PC-9 (cell line): Measurements from ENCODE around the gene SVOP.

Source experiments
- CTCF ChIP-seq: fragments of 200-600 bp; sonication (generic); conservative IDR thresholded peaks from 2 replicates; pipeline ENCODE4 v1.6.1; 2017; ENCODE audit warnings: mixed run types, antibody characterized with exemption, mild to moderate bottlenecking, moderate library complexity
- EZH2 ChIP-seq: fragments of 200-600 bp; sonication (generic); IDR thresholded peaks from 2 replicates; pipeline ENCODE4 v1.8.0; 2017; ENCODE audit warnings: antibody characterized with exemption, low read depth

- TF ChIP-seq CTCF (no peak), EZH2 (no peak)
Observed at GRCh38 chr12:108928695-108929094, 92.2 kb downstream of the SVOP start.
